Naive thymus-derived CD4-positive, alpha-beta T cell (primary cell): Measurements from ENCODE around the gene SLC37A2. TPM values are rescaled to one million over a fixed set of nuclear protein-coding genes. Genes with fewer than 3 reads are reported as not detected.

Source experiments
- ATAC-seq: fragments of 150-1000 bp; cut with Tn5 transposase; 2 replicates; pipeline ENCODE4 v1.10.0; 2021; ENCODE audit warnings: mild to moderate bottlenecking, moderate library complexity
- CTCF ChIA-PET: fragments of 350-600 bp; sonication (Branson Sonifier 250); formaldehyde crosslinking; loops from one replicate; lab custom pipeline; 2021; ENCODE audit warnings: antibody characterized with exemption; lab: Charles Lee
- POLR2A ChIA-PET: fragments of 350-600 bp; sonication (Branson Sonifier 250); formaldehyde crosslinking; loops from one replicate; lab custom pipeline; 2021; ENCODE audit warnings: antibody characterized with exemption, inconsistent platforms; lab: Charles Lee
- DNase-seq, 9 donors: peaks; one replicate each; pipeline versions ENCODE4 v3.0.0 to v3.0.0-alpha.2; 2020 to 2022; ENCODE audit warnings: mixed read lengths in 1 of 9
- H3K27ac ChIP-seq: one replicate; pipeline ENCODE4 v1.7.0; 2013; ENCODE audit warnings: mild to moderate bottlenecking, low read depth, low read length, moderate library complexity
- H3K27me3 ChIP-seq, 2 donors: one replicate each; pipeline ENCODE4 v1.7.0; 2013; ENCODE audit warnings: low read length in 2 of 2, mild to moderate bottlenecking in 2 of 2, moderate library complexity in 2 of 2; ENCODE audit not compliant: control insufficient read depth in 2 of 2, insufficient read depth in 2 of 2
- H3K36me3 ChIP-seq, 3 experiments: 1 replicate in 2 of 3; 2 replicates in 1 of 3; pipeline ENCODE4 v1.7.0; 2013; ENCODE audit warnings: low read length in 3 of 3, mild to moderate bottlenecking in 3 of 3, moderate library complexity in 1 of 3; ENCODE audit not compliant: insufficient read depth in 3 of 3, control insufficient read depth in 2 of 3
- H3K4me1 ChIP-seq, 2 donors: one replicate each; pipeline ENCODE4 v1.7.0; 2013; ENCODE audit warnings: low read length in 2 of 2, mild to moderate bottlenecking in 2 of 2, moderate library complexity in 1 of 2; ENCODE audit not compliant: control insufficient read depth in 2 of 2, insufficient read depth in 2 of 2
- H3K4me3 ChIP-seq: 2 replicates; pipeline ENCODE4 v1.7.0; 2013; ENCODE audit warnings: mild to moderate bottlenecking, low read length
- H3K9me3 ChIP-seq, 3 experiments: 1 replicate in 2 of 3; 2 replicates in 1 of 3; pipeline ENCODE4 v1.7.0; 2013; ENCODE audit warnings: low read length in 3 of 3; ENCODE audit not compliant: control insufficient read depth in 2 of 3
- H3K27ac Mint-ChIP-seq, 9 donors: one replicate each; pipeline ENCODE4 v1.8.0; 2020 to 2022; ENCODE audit warnings: mixed read lengths in 9 of 9, mild to moderate bottlenecking in 8 of 9, moderate library complexity in 5 of 9, inconsistent platforms in 2 of 9
- H3K27me3 Mint-ChIP-seq, 5 donors: one replicate each; pipeline ENCODE4 v1.8.0; 2021 to 2022; ENCODE audit warnings: mixed read lengths in 5 of 5, mild to moderate bottlenecking in 1 of 5
- H3K36me3 Mint-ChIP-seq, 5 donors: one replicate each; pipeline ENCODE4 v1.8.0; 2020 to 2022; ENCODE audit warnings: mixed read lengths in 5 of 5, mild to moderate bottlenecking in 3 of 5, inconsistent platforms in 1 of 5
- H3K4me1 Mint-ChIP-seq, 7 donors: one replicate each; pipeline ENCODE4 v1.8.0; 2020 to 2022; ENCODE audit warnings: mixed read lengths in 7 of 7, mild to moderate bottlenecking in 3 of 7, inconsistent platforms in 1 of 7
- H3K4me3 Mint-ChIP-seq, 10 donors: one replicate each; pipeline ENCODE4 v1.8.0; 2020 to 2022; ENCODE audit warnings: mild to moderate bottlenecking in 10 of 10, mixed read lengths in 10 of 10, moderate library complexity in 6 of 10, inconsistent platforms in 2 of 10
- H3K9me3 Mint-ChIP-seq, 11 donors: one replicate each; pipeline ENCODE4 v1.8.0; 2020 to 2022; ENCODE audit warnings: mixed read lengths in 11 of 11, mild to moderate bottlenecking in 4 of 11, inconsistent platforms in 1 of 11, moderate library complexity in 1 of 11
- intact Hi-C, 2 donors: fragments of 100-400 bp; cut with micrococcal nuclease; formaldehyde crosslinking; loops; one replicate each; pipeline ENCODE4 v1.15.1; 2023
- polyA plus RNA-seq, 2 donors: library from polyadenylated mRNA; unstranded; fragments of 300-500 nt; fragmentation: Illumina TruSeq; gene quantifications; one replicate each; pipeline ENCODE4 v1.2.3, GENCODE V29; 2021
- total RNA-seq, 6 experiments: library from RNA in 5 of 6; stranded (reverse) in 5 of 6; gene quantifications; 1 replicate in 5 of 6; 2 replicates in 1 of 6; pipeline ENCODE4 v1.2.3 and lab custom pipeline; 2021 to 2026

SLC37A2 gene
- total and polyA plus RNA-seq, 7 experiments from 2014 or later: 0.07 to 16.3 (median 1.9) TPM

GRCh38 chr11:125132596-125132995 is 69.5 kb downstream of the SLC37A2 start:
- CTCF ChIA-PET: no interaction called here
- peaks cover 0 to 6% (median 0%) of the 10 kb centered on the region in 11 donors for H3K9me3 Mint-ChIP-seq
- no peak overlapping the region for H3K27ac ChIP-seq
- H3K27ac Mint-ChIP-seq: no peak overlapping the region
- intact Hi-C loops: no loop called here
- H3K27me3 Mint-ChIP-seq: peaks cover 42 to 62% (median 55%) of the 10 kb centered on the region in 5 donors
- no peaks in the 10 kb centered on the region for H3K4me1 ChIP-seq
- no peak overlapping the region for H3K4me3 ChIP-seq
- no peak overlapping the region for H3K4me3 Mint-ChIP-seq
- DNase-seq (no peak), ATAC-seq (no peak)
- POLR2A ChIA-PET: no interaction called here
- H3K36me3 Mint-ChIP-seq: peaks cover 0 to 9% (median 0%) of the 10 kb centered on the region in 5 donors
- H3K4me1 Mint-ChIP-seq: no peaks in the 10 kb centered on the region
- H3K9me3 ChIP-seq: no peaks in the 10 kb centered on the region
- H3K36me3 ChIP-seq: no peaks in the 10 kb centered on the region
- H3K27me3 ChIP-seq: no peaks in the 10 kb centered on the region

DNA sequence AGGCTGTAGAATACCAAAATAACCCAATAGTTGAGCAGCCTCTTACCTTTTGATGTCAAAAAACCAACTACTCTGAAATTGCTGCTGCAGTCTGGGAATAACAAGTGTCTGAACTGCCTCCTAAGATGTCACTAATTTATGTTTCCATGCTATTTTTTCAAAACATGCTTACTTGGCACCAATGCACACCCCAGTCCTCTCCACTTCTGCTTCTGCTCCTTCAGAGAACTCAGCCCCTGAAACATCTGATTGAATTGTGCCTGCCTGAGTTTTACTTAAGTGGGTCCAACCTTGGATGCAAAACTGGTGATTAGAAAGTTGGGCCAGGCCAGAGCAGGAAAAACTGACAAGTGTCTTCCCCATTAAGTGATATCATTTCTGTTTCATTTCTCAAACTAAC is 72.9 kb downstream of the SLC37A2 start:
- DNase-seq: no peak
- ChIA-PET CTCF (no interaction called here), POLR2A (no interaction called here)
- no peaks in the 10 kb centered on the region for H3K9me3 ChIP-seq
- H3K4me3 ChIP-seq: no peak overlapping the region
- ATAC-seq: no peak
- no peak overlapping the region for H3K27ac Mint-ChIP-seq
- H3K4me1 ChIP-seq: no peaks in the 10 kb centered on the region
- no peak overlapping the region for H3K27ac ChIP-seq
- H3K36me3 Mint-ChIP-seq: peaks cover 0 to 4% (median 0%) of the 10 kb centered on the region in 5 donors
- peaks cover 31 to 54% (median 43%) of the 10 kb centered on the region in 5 donors for H3K27me3 Mint-ChIP-seq
- H3K36me3 ChIP-seq: no peaks in the 10 kb centered on the region
- H3K4me3 Mint-ChIP-seq: no peak overlapping the region
- intact Hi-C loops: no loop called here
- H3K9me3 Mint-ChIP-seq: peaks cover 0 to 6% (median 0%) of the 10 kb centered on the region in 11 donors
- no peaks in the 10 kb centered on the region for H3K4me1 Mint-ChIP-seq
- peaks cover 0 to under 1% of the 10 kb centered on the region in 2 donors for H3K27me3 ChIP-seq

DNA sequence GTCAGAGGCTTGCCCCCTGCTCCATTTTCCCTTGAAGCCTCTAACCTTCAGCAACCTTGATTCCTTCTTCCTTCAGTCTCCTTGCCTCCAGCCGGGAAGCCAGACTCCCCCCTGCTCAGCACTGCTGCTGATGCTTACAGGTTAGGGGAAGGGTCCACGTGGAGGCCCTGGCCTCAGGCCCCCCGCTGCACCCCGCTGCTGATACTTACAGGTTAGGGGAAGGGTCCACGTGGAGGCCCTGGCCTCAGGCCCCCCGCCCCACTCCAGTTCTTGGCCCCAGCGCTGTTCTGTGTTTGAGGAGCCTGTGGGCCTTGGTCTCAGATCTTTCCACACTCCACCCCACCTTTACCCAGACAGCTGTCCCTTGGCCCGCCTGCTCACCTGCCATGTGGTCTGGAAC is 75.9 kb downstream of the SLC37A2 start:
- DNase-seq (no peak), ATAC-seq (no peak)
- peaks cover 0 to 5% of the 10 kb centered on the region in 2 donors for H3K27me3 ChIP-seq
- Mint-ChIP-seq H3K4me1 (peaks cover 0 to 6% (median 5%) of the 10 kb centered on the region in 7 donors), H3K36me3 (no peaks in the 10 kb centered on the region), H3K4me3 (no peak overlapping the region), H3K27me3 (peaks cover 28 to 50% (median 38%) of the 10 kb centered on the region in 5 donors), H3K27ac (no peak overlapping the region), H3K9me3 (peaks cover 0 to 1% (median 0%) of the 10 kb centered on the region in 11 donors)
- no peak overlapping the region for H3K4me3 ChIP-seq
- H3K36me3 ChIP-seq: no peaks in the 10 kb centered on the region
- ChIA-PET POLR2A (no interaction called here), CTCF (interaction anchor here (1.1 kb wide), 1 partner anchor 470 kb away, joined by 3 read pairs; no protein-coding TSS in a partner anchor)
- intact Hi-C loops: no loop called here
- H3K9me3 ChIP-seq: no peaks in the 10 kb centered on the region
- no peaks in the 10 kb centered on the region for H3K4me1 ChIP-seq
- no peak overlapping the region for H3K27ac ChIP-seq

- Mint-ChIP-seq H3K27ac (no peak overlapping the region), H3K4me3 (no peak overlapping the region), H3K27me3 (peaks cover 22 to 48% (median 33%) of the 10 kb centered on the region in 5 donors), H3K4me1 (peaks cover 0 to 6% (median 5%) of the 10 kb centered on the region in 7 donors), H3K36me3 (no peaks in the 10 kb centered on the region), H3K9me3 (no peaks in the 10 kb centered on the region)
- Histone ChIP-seq H3K27ac (no peak overlapping the region), H3K4me3 (no peak overlapping the region), H3K27me3 (peaks cover 0 to 5% of the 10 kb centered on the region in 2 donors), H3K36me3 (no peaks in the 10 kb centered on the region), H3K9me3 (no peaks in the 10 kb centered on the region), H3K4me1 (no peaks in the 10 kb centered on the region)
- intact Hi-C loops: loop anchor here (5.0 kb wide), 2 partner anchors 262 to 377 kb away; partner anchors contain the start of gene ESAM (in 1 of the 2)
- POLR2A ChIA-PET: interaction anchor here (0.6 kb wide), 1 partner anchor 183 kb away, joined by 3 read pairs; no protein-coding TSS in a partner anchor
- ATAC-seq (no peak), DNase-seq (no peak)
- CTCF ChIA-PET: interaction anchor here (1.1 to 3.2 kb wide), 2 partner anchors 15 to 471 kb away, joined by 3 to 18 read pairs; no protein-coding TSS in a partner anchor
Observed at GRCh38 chr11:125139778-125140177, 76.7 kb downstream of the SLC37A2 start.

Other genes starting within 250 kb of the SLC37A2 start
- gene ROBO3, start 197.9 kb upstream of the SLC37A2 start, total RNA-seq: 10 to 100 TPM in 4 of 5 experiments, 1 to 10 TPM in 1; 8.1 to 51.3 (median 38.0) TPM
- 1 to 10 TPM; 3.6 to 8.5 TPM for gene ROBO3, start 197.9 kb upstream of the SLC37A2 start, polyA plus RNA-seq
- under 1 TPM in 2 of 5 experiments, not detected in 3; 0.19 to 0.29 TPM for gene ROBO4, start 165.4 kb upstream of the SLC37A2 start, total RNA-seq
- under 1 TPM in 1 of 2 donors, not detected in 1; 0.04 TPM for gene ROBO4, start 165.4 kb upstream of the SLC37A2 start, polyA plus RNA-seq
- not detected for gene HEPN1, start 144.1 kb upstream of the SLC37A2 start, total RNA-seq
- gene HEPN1, start 144.1 kb upstream of the SLC37A2 start, polyA plus RNA-seq: not detected
- not detected for gene HEPACAM, start 127.3 kb upstream of the SLC37A2 start, total RNA-seq
- gene HEPACAM, start 127.3 kb upstream of the SLC37A2 start, polyA plus RNA-seq: not detected
- 1 to 10 TPM; 1.6 to 4.7 (median 2.7) TPM for gene CCDC15, start 109.1 kb upstream of the SLC37A2 start, total RNA-seq
- 1 to 10 TPM; 1.5 to 1.6 TPM for gene CCDC15, start 109.1 kb upstream of the SLC37A2 start, polyA plus RNA-seq
- gene TMEM218, start 48.3 kb downstream of the SLC37A2 start, total RNA-seq: 10 to 100 TPM; 10.2 to 18.5 (median 13.9) TPM
- gene TMEM218, start 48.3 kb downstream of the SLC37A2 start, polyA plus RNA-seq: 10 to 100 TPM; 34.5 to 36.1 TPM
- not detected for gene PKNOX2, start 101.4 kb downstream of the SLC37A2 start, total RNA-seq
- not detected for gene PKNOX2, start 101.4 kb downstream of the SLC37A2 start, polyA plus RNA-seq